ENCODE measurements around the gene KIF18A.

KIF18A gene

DNA sequence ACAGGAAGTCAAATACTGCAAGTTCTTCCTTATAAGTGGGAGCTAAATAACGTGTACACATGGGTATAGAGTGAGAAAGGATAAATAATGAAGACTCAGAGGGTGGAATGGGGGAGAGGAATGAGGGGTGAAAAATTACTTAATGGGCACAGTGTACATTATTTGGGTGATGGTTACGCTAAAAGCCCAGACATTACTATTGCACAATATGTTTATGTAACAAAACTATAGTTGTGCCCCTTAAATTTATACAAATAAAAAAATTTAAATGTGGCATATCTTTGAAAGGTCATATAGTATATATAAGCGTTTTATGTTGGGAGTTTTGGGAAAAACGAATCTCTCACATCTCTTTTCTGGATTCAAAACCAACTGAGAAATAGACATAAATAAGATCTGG, 96.1 kb downstream of the KIF18A start:
- TF ChIP-seq, protein P1, sequence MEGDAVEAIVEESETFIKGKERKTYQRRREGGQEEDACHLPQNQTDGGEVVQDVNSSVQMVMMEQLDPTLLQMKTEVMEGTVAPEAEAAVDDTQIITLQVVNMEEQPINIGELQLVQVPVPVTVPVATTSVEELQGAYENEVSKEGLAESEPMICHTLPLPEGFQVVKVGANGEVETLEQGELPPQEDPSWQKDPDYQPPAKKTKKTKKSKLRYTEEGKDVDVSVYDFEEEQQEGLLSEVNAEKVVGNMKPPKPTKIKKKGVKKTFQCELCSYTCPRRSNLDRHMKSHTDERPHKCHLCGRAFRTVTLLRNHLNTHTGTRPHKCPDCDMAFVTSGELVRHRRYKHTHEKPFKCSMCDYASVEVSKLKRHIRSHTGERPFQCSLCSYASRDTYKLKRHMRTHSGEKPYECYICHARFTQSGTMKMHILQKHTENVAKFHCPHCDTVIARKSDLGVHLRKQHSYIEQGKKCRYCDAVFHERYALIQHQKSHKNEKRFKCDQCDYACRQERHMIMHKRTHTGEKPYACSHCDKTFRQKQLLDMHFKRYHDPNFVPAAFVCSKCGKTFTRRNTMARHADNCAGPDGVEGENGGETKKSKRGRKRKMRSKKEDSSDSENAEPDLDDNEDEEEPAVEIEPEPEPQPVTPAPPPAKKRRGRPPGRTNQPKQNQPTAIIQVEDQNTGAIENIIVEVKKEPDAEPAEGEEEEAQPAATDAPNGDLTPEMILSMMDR (IDR thresholded peaks at IDR 0.05) = no peak

DNA sequence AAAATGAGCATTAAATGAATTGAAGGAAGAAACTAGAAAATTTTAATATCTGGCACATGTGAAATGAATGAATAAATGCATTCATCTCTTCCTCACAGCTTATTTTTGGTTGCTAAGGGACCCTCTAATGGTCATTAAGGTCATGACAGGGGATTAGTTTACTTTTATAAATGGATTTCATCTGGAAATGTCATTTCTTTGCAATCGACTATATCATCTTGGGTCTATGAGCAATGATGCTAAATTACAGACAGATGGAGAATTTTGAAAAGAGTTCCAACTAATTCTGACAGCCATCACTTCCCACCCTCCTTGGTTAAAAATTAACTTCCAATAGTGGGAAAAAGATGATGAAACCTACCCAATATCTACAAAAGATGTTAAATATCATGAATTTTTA, 98.0 kb downstream of the KIF18A start:
- TF ChIP-seq, protein P1 (IDR thresholded peaks at IDR 0.05) = no peak

DNA sequence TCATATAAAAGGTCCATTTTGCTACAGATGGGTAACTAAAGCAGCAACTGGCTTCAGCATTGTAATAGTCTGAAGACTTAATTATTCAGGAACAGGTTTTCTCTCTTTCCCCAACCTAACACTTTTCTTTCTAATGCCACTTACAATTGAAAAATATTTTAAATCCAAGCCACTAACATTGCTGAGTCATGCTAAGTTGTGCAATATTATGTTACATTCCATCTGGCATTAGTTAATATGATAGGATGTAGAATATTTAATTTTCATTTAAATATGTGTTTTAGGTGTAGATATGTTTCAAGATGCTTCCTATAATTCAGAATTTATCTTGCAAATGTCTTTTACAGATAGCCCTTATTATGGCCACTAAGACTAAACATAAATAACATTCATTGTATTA, 98.6 kb downstream of the KIF18A start:
- TF ChIP-seq, protein P1 (IDR thresholded peaks at IDR 0.05) = no peak

DNA sequence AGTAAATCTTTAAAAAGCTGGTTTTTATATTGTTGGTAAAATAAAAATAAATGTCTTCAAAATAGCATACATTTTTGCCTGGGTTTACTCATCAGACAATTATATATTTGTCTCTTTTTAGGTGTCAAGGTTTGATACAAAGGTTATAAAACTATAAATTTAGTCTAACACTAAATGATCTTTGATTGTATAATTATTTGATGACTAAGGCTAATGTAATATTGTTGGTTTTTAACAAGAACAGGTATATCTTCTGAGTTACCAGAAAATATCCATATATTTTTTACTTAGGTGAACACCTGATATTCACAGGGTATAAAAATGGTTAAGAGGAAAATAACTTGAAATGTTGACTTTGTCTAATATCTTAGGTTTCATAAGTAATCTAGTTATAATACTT, 104.3 kb downstream of the KIF18A start:
- TF ChIP-seq, protein P1 (IDR thresholded peaks at IDR 0.05) = no peak

DNA sequence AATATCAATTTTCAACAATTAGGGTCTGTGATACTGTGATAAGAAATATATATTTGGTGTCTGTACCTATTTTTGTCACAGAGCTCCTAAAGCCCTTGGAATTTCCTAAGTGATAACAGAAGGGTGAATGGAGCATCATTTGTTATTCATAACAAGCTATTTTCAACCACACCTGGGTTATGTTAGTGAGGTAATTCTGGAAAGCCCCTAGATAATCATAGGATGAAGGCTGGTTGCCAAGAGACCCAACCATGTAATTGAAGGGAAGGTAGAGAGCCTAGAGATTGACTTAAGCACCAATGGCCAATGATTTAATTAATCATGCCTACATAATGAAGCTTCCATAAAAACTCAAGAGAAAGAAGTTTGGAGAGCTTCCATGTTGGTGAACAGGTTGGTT, 109.4 kb downstream of the KIF18A start:
- TF ChIP-seq, protein P1 (IDR thresholded peaks at IDR 0.05) = no peak

DNA sequence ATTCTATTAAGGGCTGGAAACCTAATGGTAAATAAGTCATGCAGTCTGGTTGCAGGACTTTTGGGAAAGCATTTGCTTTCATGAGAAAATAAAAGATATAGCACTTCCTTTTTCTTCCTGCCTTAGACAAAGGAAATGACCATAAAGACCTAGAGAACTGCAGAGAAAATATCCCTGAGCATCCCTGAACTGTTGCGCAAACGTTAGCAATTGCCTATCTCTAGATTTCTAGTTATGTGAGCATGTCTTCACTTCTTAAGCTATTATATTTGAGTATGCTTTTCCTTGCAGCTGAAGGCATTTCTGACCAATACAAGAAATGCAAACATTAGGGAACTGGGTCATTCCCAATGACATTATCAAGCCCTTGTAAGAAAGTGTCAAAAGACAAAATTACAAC, 110.6 kb downstream of the KIF18A start:
- TF ChIP-seq, protein P1 (IDR thresholded peaks at IDR 0.05) = no peak

DNA sequence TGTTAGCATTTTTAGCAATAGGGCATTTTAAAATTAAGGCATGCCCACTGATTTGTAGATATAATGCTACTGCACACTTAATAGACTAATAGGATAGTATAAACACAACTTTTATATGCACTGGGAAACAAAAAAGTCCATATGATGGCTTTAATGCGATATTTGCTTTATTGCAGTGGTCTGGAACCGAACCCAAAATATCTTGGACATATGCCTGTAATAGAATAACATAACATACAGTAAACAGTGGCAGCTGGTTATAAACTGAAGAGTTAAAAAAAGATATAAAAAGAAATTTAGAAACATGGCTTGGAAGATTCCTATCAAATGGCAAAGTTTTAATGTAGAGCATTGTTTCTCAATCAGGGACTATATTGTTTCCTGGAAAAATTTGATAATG, 111.9 kb downstream of the KIF18A start:
- TF ChIP-seq, protein P1 (IDR thresholded peaks at IDR 0.05) = no peak

DNA sequence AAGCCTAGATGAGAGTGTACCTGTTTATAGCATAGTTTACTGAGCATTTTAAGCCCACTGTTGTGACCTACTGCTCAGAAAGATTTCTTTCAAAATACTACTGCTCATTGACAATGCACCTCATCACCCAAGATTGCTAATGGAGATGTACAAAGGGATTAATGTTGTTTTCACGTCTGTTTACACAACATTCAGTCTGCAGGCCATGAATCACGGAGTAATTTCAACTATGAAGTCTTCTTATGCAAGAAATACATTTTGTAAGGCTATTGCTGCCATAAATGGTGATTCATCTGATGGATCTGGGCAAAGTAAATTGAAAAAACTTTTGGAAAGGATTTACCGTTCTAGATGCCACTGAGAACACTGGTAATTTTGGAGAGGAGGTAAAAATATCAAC, 112.9 kb downstream of the KIF18A start:
- TF ChIP-seq, protein P1 (IDR thresholded peaks at IDR 0.05) = no peak
